Neutrophil (primary cell): ENCODE results near the gene TTC24.

ENCODE experiments used
- H3K27ac ChIP-seq: fragments of 200-600 bp; sonication (generic); 2 replicates; pipeline ENCODE4 v1.5.1; 2016; ENCODE audit warnings: mild to moderate bottlenecking, moderate library complexity
- H3K27me3 ChIP-seq: fragments of 200-600 bp; sonication (generic); 2 replicates; pipeline ENCODE4 v1.6.0; 2016; ENCODE audit warnings: mild to moderate bottlenecking
- H3K36me3 ChIP-seq: fragments of 200-600 bp; sonication (generic); 2 replicates; pipeline ENCODE4 v1.5.1; 2017
- H3K4me1 ChIP-seq, 2 experiments: fragments of 200-600 bp in 1 of 2; sonication (generic) in 1 of 2; 1 replicate in 1 of 2; 2 replicates in 1 of 2; pipeline versions ENCODE4 v1.5.1 to v1.6.1; 2013 to 2016; ENCODE audit warnings: low read depth in 1 of 2, low read length in 1 of 2, mild to moderate bottlenecking in 1 of 2, moderate library complexity in 1 of 2; ENCODE audit not compliant: control insufficient read depth in 1 of 2, insufficient read depth in 1 of 2
- H3K4me3 ChIP-seq, 2 experiments: fragments of 200-600 bp in 1 of 2; sonication (generic) in 1 of 2; 1 replicate in 1 of 2; 2 replicates in 1 of 2; pipeline ENCODE4 v1.5.1; 2013 to 2016; ENCODE audit warnings: low read depth in 1 of 2, low read length in 1 of 2, mild to moderate bottlenecking in 1 of 2, moderate library complexity in 1 of 2
- H3K9me3 ChIP-seq: fragments of 200-600 bp; sonication (generic); 2 replicates; pipeline ENCODE4 v1.5.1; 2016
- CTCF ChIP-seq: fragments of 200-600 bp; sonication (generic); IDR thresholded peaks from 2 replicates; pipeline ENCODE4 v1.5.1; 2016; ENCODE audit warnings: antibody characterized with exemption

TTC24 gene

DNA sequence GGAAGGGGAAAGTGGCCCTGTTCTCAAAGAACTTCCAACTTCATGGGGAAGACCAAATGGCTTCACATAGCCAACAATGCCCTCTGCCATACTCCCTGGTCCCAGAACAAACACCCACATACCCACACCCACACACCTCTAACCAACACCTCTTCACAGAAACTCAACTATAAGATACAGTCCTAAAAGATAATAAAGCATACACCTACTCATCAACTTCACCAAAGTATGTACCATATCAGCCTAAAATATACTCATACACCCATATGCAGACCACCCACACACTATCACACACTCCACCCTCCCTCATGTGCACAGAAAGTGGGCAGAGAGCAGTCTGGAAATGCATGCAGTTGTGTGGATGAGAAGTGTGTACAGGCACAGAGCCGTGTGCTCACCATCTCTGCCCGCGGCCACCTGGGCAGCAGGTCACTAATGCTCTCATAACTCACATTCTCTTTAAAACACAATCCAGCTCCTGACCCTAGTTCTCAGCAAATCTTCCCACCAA is 34.9 kb upstream of the TTC24 start:
- peaks cover 83% of the 10 kb centered on the region for H3K36me3 ChIP-seq
- H3K27ac ChIP-seq = no peak overlapping the region
- no peaks in the 10 kb centered on the region for H3K27me3 ChIP-seq
- H3K9me3 ChIP-seq = no peaks in the 10 kb centered on the region
- H3K4me3 ChIP-seq = no peak overlapping the region
- TF ChIP-seq CTCF = no peak
- H3K4me1 ChIP-seq = no peaks in the 10 kb centered on the region

- TF ChIP-seq CTCF = no peak
- Histone ChIP-seq H3K36me3 (peaks cover 83% of the 10 kb centered on the region), H3K4me3 (no peak overlapping the region), H3K9me3 (no peaks in the 10 kb centered on the region), H3K27me3 (no peaks in the 10 kb centered on the region), H3K4me1 (no peaks in the 10 kb centered on the region), H3K27ac (no peak overlapping the region)
These were observed 33.3 kb upstream of the TTC24 start for GRCh38 chr1:156546267-156546666.

DNA sequence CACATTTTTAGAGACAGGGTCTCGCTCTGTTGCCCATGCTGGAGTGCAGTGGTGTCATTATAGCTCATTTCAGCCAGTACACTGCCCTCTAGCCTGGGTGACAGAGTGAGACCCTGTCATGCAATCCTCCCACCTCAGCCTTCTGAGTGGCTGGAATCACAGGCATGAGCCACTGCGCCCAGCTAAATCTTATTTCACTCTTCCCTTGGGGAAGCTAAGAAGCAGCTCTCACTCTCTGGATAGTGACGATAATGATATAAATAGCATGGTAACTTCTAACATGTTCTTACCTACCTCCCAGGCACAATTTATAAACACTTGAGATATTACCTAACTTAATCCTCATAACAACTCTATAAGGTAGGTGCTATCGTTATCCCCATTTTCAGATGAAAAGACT is 32.1 kb upstream of the TTC24 start:
- no peaks in the 10 kb centered on the region for H3K9me3 ChIP-seq
- no peak overlapping the region for H3K27ac ChIP-seq
- no peak overlapping the region for H3K4me3 ChIP-seq
- TF ChIP-seq CTCF = no peak
- H3K27me3 ChIP-seq = no peaks in the 10 kb centered on the region
- H3K4me1 ChIP-seq = no peaks in the 10 kb centered on the region
- H3K36me3 ChIP-seq = peaks cover 80% of the 10 kb centered on the region

- peaks cover 77% of the 10 kb centered on the region for H3K36me3 ChIP-seq
- peaks cover 0 to under 1% of the 10 kb centered on the region in 2 experiments for H3K4me1 ChIP-seq
- H3K4me3 ChIP-seq = no peak overlapping the region
- no peaks in the 10 kb centered on the region for H3K27me3 ChIP-seq
- no peak overlapping the region for H3K27ac ChIP-seq
- no peaks in the 10 kb centered on the region for H3K9me3 ChIP-seq
- no peak for TF ChIP-seq CTCF
These were observed 31.5 kb upstream of the TTC24 start for GRCh38 chr1:156547982-156548381.

- Histone ChIP-seq H3K4me3 (no peak overlapping the region), H3K4me1 (peaks cover 0 to 2% of the 10 kb centered on the region in 2 experiments), H3K9me3 (no peaks in the 10 kb centered on the region), H3K27ac (no peak overlapping the region), H3K36me3 (peaks cover 69% of the 10 kb centered on the region), H3K27me3 (no peaks in the 10 kb centered on the region)
- no peak for TF ChIP-seq CTCF
These were observed 30.1 kb upstream of the TTC24 start for GRCh38 chr1:156549390-156549789.

GRCh38 chr1:156549831-156550230 is 29.7 kb upstream of the TTC24 start:
- Histone ChIP-seq H3K27me3 (no peaks in the 10 kb centered on the region), H3K36me3 (peaks cover 72% of the 10 kb centered on the region), H3K4me1 (peaks cover 0 to 2% of the 10 kb centered on the region in 2 experiments), H3K4me3 (no peak overlapping the region), H3K27ac (no peak overlapping the region), H3K9me3 (no peaks in the 10 kb centered on the region)
- no peak for TF ChIP-seq CTCF
